HCT116 (cell line): ENCODE measurements around the gene C5orf58. TPM values are rescaled to one million over a fixed set of nuclear protein-coding genes. Genes with fewer than 3 reads are reported as not detected.

Experiments used
- ATAC-seq: fragments of 200-7000 bp; cut with Tn5 transposase; 2 replicates; pipeline ENCODE4 v1.9.1; 2020; ENCODE audit warnings: mild to moderate bottlenecking, moderate library complexity
- BruUV-seq: library from RNA; stranded (reverse); fragments of 400-500 nt; replicated peaks from 2 replicates; lab custom pipeline; 2021; lab: Mats Ljungman, UMichigan
- CTCF ChIA-PET: fragments of 300-600 bp; sonication (Branson Sonifier 250); formaldehyde crosslinking; loops from one replicate; lab custom pipeline; 2021; ENCODE audit warnings: antibody characterized with exemption; lab: Charles Lee
- POLR2A ChIA-PET: fragments of 300-600, 350-600 bp; sonication (Branson Sonifier 250); formaldehyde crosslinking; loops from one replicate; lab custom pipeline; 2021; ENCODE audit warnings: antibody characterized with exemption; lab: Charles Lee
- RAD21 ChIA-PET, 2 experiments: fragments of 300-600 bp; sonication (Branson Sonifier 250); formaldehyde crosslinking; loops; one replicate each; lab custom pipeline; 2023; ENCODE audit warnings: low total read pairs in 2 of 2; ENCODE audit not compliant: uncharacterized antibody in 2 of 2, unreplicated experiment in 2 of 2, low non-redundant PET in 1 of 2; lab: Charles Lee
- DNase-seq: peaks from one replicate; pipeline ENCODE4 v3.0.0-alpha.2; 2010; ENCODE audit warnings: low read depth, low spot score
- H2AFZ ChIP-seq: fragments of 200-600 bp; shearing (Covaris generic), sonication (generic); 2 replicates; pipeline ENCODE4 v1.6.1; 2017; ENCODE audit warnings: low read depth, mixed run types, mixed read lengths, antibody characterized with exemption, low read length; ENCODE audit not compliant: poor library complexity, severe bottlenecking
- H3K27ac ChIP-seq: 2 replicates; pipeline ENCODE4 v1.5.1; 2012; ENCODE audit warnings: low read depth, low read length
- H3K27me3 ChIP-seq: fragments of 200-600 bp; sonication (generic); 2 replicates; pipeline ENCODE4 v1.6.1; 2016; ENCODE audit warnings: mixed run types, low read length, mixed read lengths; ENCODE audit not compliant: insufficient read depth
- H3K36me3 ChIP-seq, 2 experiments: fragments of 200-500 bp in 1 of 2; fragments of 200-600 bp in 1 of 2; sonication (Bioruptor generic) in 1 of 2; sonication (generic) in 1 of 2; 2 replicates each; pipeline versions ENCODE4 v1.5.1 to v1.6.1; 2014 to 2016; ENCODE audit warnings: low read length in 2 of 2, inconsistent platforms in 1 of 2, mixed read lengths in 1 of 2, mixed run types in 1 of 2; ENCODE audit not compliant: insufficient read depth in 2 of 2, control insufficient read depth in 1 of 2
- H3K4me1 ChIP-seq, 2 experiments: fragments of 200-600 bp in 1 of 2; sonication (generic) in 1 of 2; 2 replicates each; pipeline versions ENCODE4 v1.5.1 to v1.6.1; 2012 to 2017; ENCODE audit warnings: low read length in 2 of 2, inconsistent platforms in 1 of 2, mild to moderate bottlenecking in 1 of 2, mixed read lengths in 1 of 2, mixed run types in 1 of 2, moderate library complexity in 1 of 2; ENCODE audit not compliant: insufficient read depth in 2 of 2, control insufficient read depth in 1 of 2
- H3K4me2 ChIP-seq: fragments of 200-600 bp; sonication (generic); 2 replicates; pipeline ENCODE4 v1.6.1; 2017; ENCODE audit warnings: mixed run types, low read length, mixed read lengths
- H3K4me3 ChIP-seq, 2 experiments: fragments of 200-600 bp in 1 of 2; sonication (generic) in 1 of 2; replicated peaks in 1 of 2; 2 replicates each; pipeline ENCODE4 v1.5.1; 2011 to 2016; ENCODE audit warnings: low read length in 2 of 2, control low read depth in 1 of 2, low read depth in 1 of 2, mild to moderate bottlenecking in 1 of 2, mixed read lengths in 1 of 2, mixed run types in 1 of 2
- H3K79me2 ChIP-seq: fragments of 200-600 bp; sonication (generic); 2 replicates; pipeline ENCODE4 v1.6.1; 2017; ENCODE audit warnings: mild to moderate bottlenecking, mixed run types, low read length, moderate library complexity, mixed read lengths; ENCODE audit not compliant: insufficient read depth
- H3K9ac ChIP-seq: fragments of 200-600 bp; sonication (generic); 2 replicates; pipeline ENCODE4 v1.6.1; 2016; ENCODE audit warnings: low read length, mixed read lengths
- H3K9me2 ChIP-seq: fragments of 200-600 bp; sonication (generic), shearing (Covaris generic); 2 replicates; pipeline ENCODE4 v1.6.1; 2017; ENCODE audit warnings: mixed run types, mild to moderate bottlenecking, moderate library complexity; ENCODE audit not compliant: insufficient read depth
- H3K9me3 ChIP-seq, 2 experiments: fragments of 200-500 bp in 1 of 2; fragments of 200-600 bp in 1 of 2; sonication (Bioruptor generic) in 1 of 2; sonication (generic) in 1 of 2; 2 replicates each; pipeline ENCODE4 v1.6.1; 2014 to 2017; ENCODE audit warnings: low read length in 2 of 2, mixed read lengths in 2 of 2, inconsistent platforms in 1 of 2, low read depth in 1 of 2, mild to moderate bottlenecking in 1 of 2, mixed run types in 1 of 2, moderate library complexity in 1 of 2; ENCODE audit not compliant: control insufficient read depth in 1 of 2, insufficient read depth in 1 of 2
- H4K20me1 ChIP-seq: fragments of 200-600 bp; sonication (generic), shearing (Covaris generic); 2 replicates; pipeline ENCODE4 v1.6.1; 2017; ENCODE audit warnings: mixed run types, mild to moderate bottlenecking, moderate library complexity; ENCODE audit not compliant: insufficient read depth
- ATF3 ChIP-seq: IDR thresholded peaks from 2 replicates; pipeline ENCODE4 v1.6.1; 2012
- CBX3 ChIP-seq: IDR thresholded peaks from 2 replicates; pipeline ENCODE4 v1.6.1; 2012; ENCODE audit warnings: low read depth
- CEBPB ChIP-seq: IDR thresholded peaks from 2 replicates; pipeline ENCODE4 v1.6.1; 2012; ENCODE audit warnings: low read depth
- CTCF ChIP-seq, 3 experiments: fragments of 200-600 bp in 1 of 3; sonication (generic) in 1 of 3; IDR thresholded peaks in 2 of 3; conservative IDR thresholded peaks in 1 of 3; 2 replicates each; pipeline ENCODE4 v1.5.1; 2012 to 2017; ENCODE audit warnings: low read depth in 2 of 3, low read length in 2 of 3, antibody characterized with exemption in 1 of 3, borderline replicate concordance in 1 of 3, control low read depth in 1 of 3, mild to moderate bottlenecking in 1 of 3, mixed read lengths in 1 of 3, mixed run types in 1 of 3, moderate library complexity in 1 of 3; ENCODE audit not compliant: insufficient read depth in 1 of 3
- EGR1 ChIP-seq: IDR thresholded peaks from 2 replicates; pipeline ENCODE4 v1.6.1; 2012; ENCODE audit warnings: low read depth
- EZH2 ChIP-seq: fragments of 200-600 bp; sonication (generic); IDR thresholded peaks from 2 replicates; pipeline ENCODE4 v1.6.1; 2017; ENCODE audit warnings: antibody characterized with exemption, mixed run types
- EZH2phosphoT487 ChIP-seq: fragments of 200-600 bp; IDR thresholded peaks from 2 replicates; pipeline ENCODE4 v1.6.1; 2018; ENCODE audit warnings: antibody characterized with exemption, borderline replicate concordance
- FOSL1 ChIP-seq: IDR thresholded peaks from 2 replicates; pipeline ENCODE4 v1.6.1; 2012; ENCODE audit warnings: low read depth
- JUND ChIP-seq: IDR thresholded peaks from 2 replicates; pipeline ENCODE4 v1.6.1; 2012
- MAX ChIP-seq: IDR thresholded peaks from 2 replicates; pipeline ENCODE4 v1.6.1; 2012
- SIN3A ChIP-seq: IDR thresholded peaks from 2 replicates; pipeline ENCODE4 v1.6.1; 2012; ENCODE audit warnings: low read depth
- SP1 ChIP-seq: IDR thresholded peaks from 2 replicates; pipeline ENCODE4 v1.6.1; 2012; ENCODE audit warnings: low read depth
- SRF ChIP-seq: IDR thresholded peaks from 2 replicates; pipeline ENCODE4 v1.6.1; 2012; ENCODE audit warnings: low read depth
- YY1 ChIP-seq: IDR thresholded peaks from 2 replicates; pipeline ENCODE4 v1.6.1; 2011; ENCODE audit warnings: low read length, low read depth, moderate library complexity, mild to moderate bottlenecking; ENCODE audit not compliant: insufficient replicate concordance; ENCODE audit errors: extremely low read depth
- intact Hi-C: fragments of 100-400 bp; cut with micrococcal nuclease; formaldehyde crosslinking; loops from 2 replicates; pipeline ENCODE4 v1.10.0; 2022
- total RNA-seq: library from RNA; stranded (reverse); gene quantifications from one replicate; pipeline ENCODE4 v1.2.1, GENCODE V29; 2021; ENCODE audit not compliant: unreplicated experiment

The C5orf58 gene
- total RNA-seq, 1 experiment from 2014 or later, result not detected

- DNase-seq (no peak), ATAC-seq (no peak)
- ChIA-PET POLR2A (no interaction called here), RAD21 (no interaction called here), CTCF (no interaction called here)
- H3K27ac ChIP-seq, result no peak overlapping the region
- H3K27me3 ChIP-seq, result peaks cover 67% of the 10 kb centered on the region
- H3K9me3 ChIP-seq, result no peaks in the 10 kb centered on the region
- no peaks in the 10 kb centered on the region for H3K9me2 ChIP-seq
- no peaks in the 10 kb centered on the region for H3K36me3 ChIP-seq
- BruUV-seq, result no TSS peak
- H3K4me3 ChIP-seq, result no peak overlapping the region
- no peak overlapping the region for H2AFZ ChIP-seq
- H3K4me2 ChIP-seq, result no peak overlapping the region
- H3K4me1 ChIP-seq, result no peaks in the 10 kb centered on the region
- no peaks in the 10 kb centered on the region for H4K20me1 ChIP-seq
- no peak overlapping the region for H3K9ac ChIP-seq
- no peaks in the 10 kb centered on the region for H3K79me2 ChIP-seq
- intact Hi-C loops, result no loop called here
- no peak for TF ChIP-seq ATF3
- TF ChIP-seq CEBPB, result no peak
- no peak for TF ChIP-seq EZH2
- TF ChIP-seq JUND, result no peak
- no peak for TF ChIP-seq YY1
- TF ChIP-seq SRF, result no peak
- no peak for TF ChIP-seq CTCF (IDR thresholded peaks at IDR 0.05 in 2 of 3, conservative IDR thresholded peaks at IDR 0.05 in 1 of 3; ENCODE audit: borderline replicate concordance in 1 of 3, insufficient read depth in 1 of 3, low read depth in 2 of 3, low read length in 2 of 3)
- no peak for TF ChIP-seq EZH2phosphoT487
- TF ChIP-seq EGR1, result no peak
- TF ChIP-seq MAX, result no peak
- TF ChIP-seq SP1, result no peak
- TF ChIP-seq CBX3, result no peak
- no peak for TF ChIP-seq FOSL1
- TF ChIP-seq SIN3A, result no peak
These were observed 30.7 kb upstream of the C5orf58 start for GRCh38 chr5:170202117-170202516.
